Tibial artery (tissue), 4 donors: ENCODE measurements around the gene CAPZB.
A peak's percentile ranks its signal among the peaks of the same experiment; 100 is the strongest.

Source experiments
- DNase-seq, 2 donors: peaks; one replicate each; pipeline ENCODE4 v3.0.0-alpha.2; 2019
- H3K27ac ChIP-seq, 2 donors: fragments of 200-600 bp; sonication (generic) in 1 of 2; 1 replicate in 1 of 2; 2 replicates in 1 of 2; pipeline ENCODE4 v1.5.1; 2018 to 2019; ENCODE audit warnings: mild to moderate bottlenecking in 1 of 2
- H3K27me3 ChIP-seq, 2 donors: fragments of 200-600 bp; sonication (generic) in 1 of 2; one replicate each; pipeline versions ENCODE4 v1.5.1 to v1.6.0; 2016 to 2019
- H3K36me3 ChIP-seq, 3 donors: fragments of 200-600 bp; sonication (generic) in 2 of 3; one replicate each; pipeline ENCODE4 v1.5.1; 2016 to 2019; ENCODE audit warnings: mild to moderate bottlenecking in 2 of 3
- H3K4me1 ChIP-seq, 4 donors: fragments of 200-600 bp; sonication (generic) in 2 of 4; 1 replicate in 3 of 4; 2 replicates in 1 of 4; pipeline ENCODE4 v1.5.1; 2016 to 2019
- H3K4me3 ChIP-seq, 2 donors: fragments of 200-600 bp; sonication (generic) in 1 of 2; 1 replicate in 1 of 2; 2 replicates in 1 of 2; pipeline ENCODE4 v1.5.1; 2018 to 2019; ENCODE audit warnings: mild to moderate bottlenecking in 2 of 2
- H3K9me3 ChIP-seq, 3 donors: fragments of 200-600 bp; sonication (generic) in 1 of 3; one replicate each; pipeline ENCODE4 v1.5.1; 2016 to 2019
- CTCF ChIP-seq, 2 experiments: fragments of 200-600 bp in 1 of 2; fragments of 450-650 bp in 1 of 2; IDR thresholded peaks; one replicate each; pipeline ENCODE4 v1.5.1; 2017 to 2019; ENCODE audit warnings: antibody characterized with exemption in 2 of 2, mild to moderate bottlenecking in 1 of 2, moderate library complexity in 1 of 2
- intact Hi-C: fragments of 100-400 bp; cut with DNase I; formaldehyde crosslinking; loops from one replicate; pipeline ENCODE4 v1.15.0; 2023; ENCODE audit warnings: low total_unique reads

The CAPZB gene

GRCh38 chr1:19423130-19423529 is 62.2 kb downstream of the CAPZB start:
- Histone ChIP-seq H3K27ac (peak overlapping the region; percentile 85 to 88), H3K27me3 (no peaks in the 10 kb centered on the region), H3K9me3 (no peaks in the 10 kb centered on the region), H3K4me1 (peaks cover 0 to 97% (median 83%) of the 10 kb centered on the region in 4 donors), H3K36me3 (peaks cover 0 to 14% (median 13%) of the 10 kb centered on the region in 3 donors), H3K4me3 (no peak overlapping the region)
- TF ChIP-seq CTCF (IDR thresholded peaks at IDR 0.05) = no peak
- no peak for DNase-seq
- intact Hi-C loops = no loop called here

- intact Hi-C loops = no loop called here
- TF ChIP-seq CTCF (IDR thresholded peaks at IDR 0.05) = no peak
- peaks cover 0 to 97% (median 77%) of the 10 kb centered on the region in 4 donors for H3K4me1 ChIP-seq
- peaks cover 0 to 15% (median 13%) of the 10 kb centered on the region in 3 donors for H3K36me3 ChIP-seq
- no peaks in the 10 kb centered on the region for H3K9me3 ChIP-seq
- no peak overlapping the region for H3K4me3 ChIP-seq
- no peaks in the 10 kb centered on the region for H3K27me3 ChIP-seq
- H3K27ac ChIP-seq = peak overlapping the region; percentile 85 to 88
- no peak for DNase-seq
These were observed 64.0 kb downstream of the CAPZB start for GRCh38 chr1:19421365-19421764.

GRCh38 chr1:19420606-19421005 is 64.7 kb downstream of the CAPZB start:
- no peak for DNase-seq
- H3K4me3 ChIP-seq = no peak overlapping the region
- H3K36me3 ChIP-seq = peaks cover 0 to 15% (median 13%) of the 10 kb centered on the region in 3 donors
- no peaks in the 10 kb centered on the region for H3K27me3 ChIP-seq
- H3K9me3 ChIP-seq = no peaks in the 10 kb centered on the region
- intact Hi-C loops = no loop called here
- H3K27ac ChIP-seq = peak overlapping the region; percentile 85 to 88
- peaks cover 0 to 97% (median 75%) of the 10 kb centered on the region in 4 donors for H3K4me1 ChIP-seq
- no peak for TF ChIP-seq CTCF (IDR thresholded peaks at IDR 0.05)

- no peak for DNase-seq
- Histone ChIP-seq H3K9me3 (no peaks in the 10 kb centered on the region), H3K27ac (peak overlapping the region; percentile 85 to 88), H3K36me3 (peaks cover 0 to 15% (median 13%) of the 10 kb centered on the region in 3 donors), H3K4me3 (no peak overlapping the region), H3K4me1 (peaks cover 0 to 97% (median 75%) of the 10 kb centered on the region in 4 donors), H3K27me3 (no peaks in the 10 kb centered on the region)
- TF ChIP-seq CTCF (IDR thresholded peaks at IDR 0.05) = no peak
- intact Hi-C loops = no loop called here
These were observed 65.6 kb downstream of the CAPZB start for GRCh38 chr1:19419691-19420090.

- H3K4me3 ChIP-seq = no peak overlapping the region
- H3K27ac ChIP-seq = peak overlapping the region; percentile 85 to 88
- peaks cover 0 to 15% (median 13%) of the 10 kb centered on the region in 3 donors for H3K36me3 ChIP-seq
- DNase-seq = no peak
- intact Hi-C loops = no loop called here
- H3K4me1 ChIP-seq = peaks cover 0 to 96% (median 74%) of the 10 kb centered on the region in 4 donors
- no peaks in the 10 kb centered on the region for H3K27me3 ChIP-seq
- TF ChIP-seq CTCF (IDR thresholded peaks at IDR 0.05) = no peak
- no peaks in the 10 kb centered on the region for H3K9me3 ChIP-seq
These were observed 66.8 kb downstream of the CAPZB start for GRCh38 chr1:19418503-19418971.
